Gastrocnemius medialis (tissue), 4 donors: ENCODE results near the gene SH3RF1.

Source experiments
- POLR2A ChIP-seq, 2 donors: fragments of 450-650 bp; IDR thresholded peaks; one replicate each; pipeline ENCODE4 v1.6.1; 2017; ENCODE audit warnings: antibody characterized with exemption in 2 of 2, mild to moderate bottlenecking in 2 of 2, moderate library complexity in 2 of 2
- TF ChIP-seq, protein P1 (sequence below), 5 experiments: fragments of 450-650 bp in 3 of 5; fragments of 200-600 bp in 2 of 5; sonication (generic) in 2 of 5; IDR thresholded peaks in 4 of 5; conservative IDR thresholded peaks in 1 of 5; 1 replicate in 4 of 5; 2 replicates in 1 of 5; pipeline ENCODE4 v1.5.1; 2016 to 2019; ENCODE audit warnings: antibody characterized with exemption in 5 of 5, mild to moderate bottlenecking in 3 of 5, moderate library complexity in 3 of 5

DNA sequence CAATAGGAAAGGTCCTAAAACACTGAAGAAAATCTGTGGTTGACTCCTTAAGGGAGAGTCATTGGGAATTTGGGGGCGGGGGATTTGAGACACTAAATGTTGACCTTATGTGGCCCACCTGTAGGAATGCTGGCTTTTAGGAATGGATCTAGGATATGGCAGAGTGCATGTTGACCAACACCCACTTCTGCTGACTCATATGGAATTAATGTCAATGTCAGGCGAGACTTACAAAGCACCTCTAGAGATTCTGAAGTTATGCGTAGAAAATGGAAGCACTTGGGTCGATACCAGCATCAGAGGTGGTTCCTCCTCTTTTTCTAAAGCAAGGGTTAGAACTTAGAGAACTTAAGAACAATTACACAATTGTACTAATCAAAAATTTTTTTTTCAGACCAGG, 160.1 kb downstream of the SH3RF1 start:
- TF ChIP-seq, protein P1, sequence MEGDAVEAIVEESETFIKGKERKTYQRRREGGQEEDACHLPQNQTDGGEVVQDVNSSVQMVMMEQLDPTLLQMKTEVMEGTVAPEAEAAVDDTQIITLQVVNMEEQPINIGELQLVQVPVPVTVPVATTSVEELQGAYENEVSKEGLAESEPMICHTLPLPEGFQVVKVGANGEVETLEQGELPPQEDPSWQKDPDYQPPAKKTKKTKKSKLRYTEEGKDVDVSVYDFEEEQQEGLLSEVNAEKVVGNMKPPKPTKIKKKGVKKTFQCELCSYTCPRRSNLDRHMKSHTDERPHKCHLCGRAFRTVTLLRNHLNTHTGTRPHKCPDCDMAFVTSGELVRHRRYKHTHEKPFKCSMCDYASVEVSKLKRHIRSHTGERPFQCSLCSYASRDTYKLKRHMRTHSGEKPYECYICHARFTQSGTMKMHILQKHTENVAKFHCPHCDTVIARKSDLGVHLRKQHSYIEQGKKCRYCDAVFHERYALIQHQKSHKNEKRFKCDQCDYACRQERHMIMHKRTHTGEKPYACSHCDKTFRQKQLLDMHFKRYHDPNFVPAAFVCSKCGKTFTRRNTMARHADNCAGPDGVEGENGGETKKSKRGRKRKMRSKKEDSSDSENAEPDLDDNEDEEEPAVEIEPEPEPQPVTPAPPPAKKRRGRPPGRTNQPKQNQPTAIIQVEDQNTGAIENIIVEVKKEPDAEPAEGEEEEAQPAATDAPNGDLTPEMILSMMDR (IDR thresholded peaks at IDR 0.05 in 4 of 5, conservative IDR thresholded peaks at IDR 0.05 in 1 of 5): no peak
- no peak for TF ChIP-seq POLR2A (IDR thresholded peaks at IDR 0.05)
